ENCODE measurements around the gene URI1. TPM values are rescaled to one million over a fixed set of nuclear protein-coding genes. Genes with fewer than 3 reads are reported as not detected.

URI1 gene
- total and polyA plus RNA-seq, 2 experiments from 2014 or later = 16.2 to 58.1 TPM

- no peak overlapping the region for H3K4me2 ChIP-seq (ENCODE audit: unreplicated experiment)
- H3K27ac ChIP-seq = no peak overlapping the region
- in situ Hi-C loops (cut with MboI) = no loop called here
- 96 to 98% methylated on average over 3 of the region's 3 CpGs for WGBS, 2 experiments (ENCODE audit: low coverage in 1 of 2, low lambda C conversion rate in 2 of 2, missing lambda C conversion rate in 2 of 2)
- no peak for TF ChIP-seq EZH2 (IDR thresholded peaks at IDR 0.05; ENCODE audit: insufficient read depth, poor library complexity, severe bottlenecking)
- no peak for TF ChIP-seq EZH2phosphoT487 (IDR thresholded peaks at IDR 0.05; ENCODE audit: insufficient read depth, low read depth)
- H3K27me3 ChIP-seq (replicated peaks; ENCODE audit: insufficient read depth) = no peaks in the 10 kb centered on the region
- H2AFZ ChIP-seq = no peak overlapping the region
- H3K4me1 ChIP-seq (ENCODE audit: insufficient read depth) = peaks cover 18% of the 10 kb centered on the region
- H3K4me3 ChIP-seq = no peak overlapping the region
- H3K79me2 ChIP-seq (ENCODE audit: insufficient read depth) = peaks cover 100% of the 10 kb centered on the region
- H3K9me2 ChIP-seq (ENCODE audit: insufficient read depth) = no peaks in the 10 kb centered on the region
- H3F3A ChIP-seq (ENCODE audit: insufficient read depth) = peaks cover 16% of the 10 kb centered on the region
- no peaks in the 10 kb centered on the region for H3K36me3 ChIP-seq (ENCODE audit: low read depth)
- H3K9ac ChIP-seq = no peak overlapping the region
- H4K20me1 ChIP-seq (ENCODE audit: insufficient read depth) = peaks cover 19% of the 10 kb centered on the region; the same call in 1 of the 2 replicates
- no peak for DNase-seq
- no peaks in the 10 kb centered on the region for H3K9me3 ChIP-seq (ENCODE audit: low read depth)
These were observed 19.3 kb downstream of the URI1 start for GRCh38 chr19:29961311-29961710.

GRCh38 chr19:29962793-29963192, 20.8 kb downstream of the URI1 start:
- peaks cover 30% of the 10 kb centered on the region; the same call in 1 of the 2 replicates for H4K20me1 ChIP-seq (ENCODE audit: insufficient read depth)
- H3K4me1 ChIP-seq (ENCODE audit: insufficient read depth) = peaks cover 33% of the 10 kb centered on the region
- H3K4me3 ChIP-seq = no peak overlapping the region

GRCh38 chr19:29963576-29963975, 21.5 kb downstream of the URI1 start:
- H4K20me1 ChIP-seq (ENCODE audit: insufficient read depth) = peaks cover 32% of the 10 kb centered on the region; the same call in 1 of the 2 replicates
- no peak for DNase-seq
- no peak overlapping the region for H2AFZ ChIP-seq
- in situ Hi-C loops (cut with MboI) = no loop called here
- no peaks in the 10 kb centered on the region for H3K9me3 ChIP-seq (ENCODE audit: low read depth)
- H3K9me2 ChIP-seq (ENCODE audit: insufficient read depth) = no peaks in the 10 kb centered on the region
- WGBS, 2 experiments (ENCODE audit: low coverage in 1 of 2, low lambda C conversion rate in 2 of 2, missing lambda C conversion rate in 2 of 2) = 85 to 93% methylated on average over 4 of the region's 4 CpGs
- H3K4me1 ChIP-seq (ENCODE audit: insufficient read depth) = peaks cover 38% of the 10 kb centered on the region
- TF ChIP-seq EZH2 (IDR thresholded peaks at IDR 0.05; ENCODE audit: insufficient read depth, poor library complexity, severe bottlenecking) (no peak), EZH2phosphoT487 (IDR thresholded peaks at IDR 0.05; ENCODE audit: insufficient read depth, low read depth) (no peak)
- peaks cover 35% of the 10 kb centered on the region for H3F3A ChIP-seq (ENCODE audit: insufficient read depth)
- peaks cover 100% of the 10 kb centered on the region for H3K79me2 ChIP-seq (ENCODE audit: insufficient read depth)
- H3K4me3 ChIP-seq = no peak overlapping the region
- no peak overlapping the region for H3K27ac ChIP-seq
- H3K4me2 ChIP-seq (ENCODE audit: unreplicated experiment) = no peak overlapping the region
- H3K36me3 ChIP-seq (ENCODE audit: low read depth) = no peaks in the 10 kb centered on the region
- no peaks in the 10 kb centered on the region for H3K27me3 ChIP-seq (replicated peaks; ENCODE audit: insufficient read depth)
- no peak overlapping the region for H3K9ac ChIP-seq

More at GRCh38 chr19:29962793-29963192, 20.8 kb downstream of the URI1 start:
- Histone ChIP-seq H3K9ac (no peak overlapping the region), H3K27me3 (replicated peaks; ENCODE audit: insufficient read depth) (no peaks in the 10 kb centered on the region), H3K9me3 (ENCODE audit: low read depth) (no peaks in the 10 kb centered on the region), H3K4me2 (ENCODE audit: unreplicated experiment) (no peak overlapping the region), H2AFZ (no peak overlapping the region), H3F3A (ENCODE audit: insufficient read depth) (peaks cover 31% of the 10 kb centered on the region), H3K36me3 (ENCODE audit: low read depth) (no peaks in the 10 kb centered on the region), H3K27ac (no peak overlapping the region), H3K79me2 (ENCODE audit: insufficient read depth) (peaks cover 100% of the 10 kb centered on the region), H3K9me2 (ENCODE audit: insufficient read depth) (no peaks in the 10 kb centered on the region)
- in situ Hi-C loops (cut with MboI) = no loop called here
- TF ChIP-seq EZH2 (IDR thresholded peaks at IDR 0.05; ENCODE audit: insufficient read depth, poor library complexity, severe bottlenecking) (no peak), EZH2phosphoT487 (IDR thresholded peaks at IDR 0.05; ENCODE audit: insufficient read depth, low read depth) (no peak)
- DNase-seq = no peak
- WGBS, 2 experiments (ENCODE audit: low coverage in 1 of 2, low lambda C conversion rate in 2 of 2, missing lambda C conversion rate in 2 of 2) = 97 to 98% methylated on average over 2 of the region's 2 CpGs

GRCh38 chr19:29964171-29964570, 22.1 kb downstream of the URI1 start:
- Histone ChIP-seq H3K36me3 (ENCODE audit: low read depth) (no peaks in the 10 kb centered on the region), H3K27ac (no peak overlapping the region), H3K4me1 (ENCODE audit: insufficient read depth) (peaks cover 38% of the 10 kb centered on the region), H3K4me3 (no peak overlapping the region), H4K20me1 (ENCODE audit: insufficient read depth) (peaks cover 31% of the 10 kb centered on the region; the same call in 1 of the 2 replicates), H3K9me2 (ENCODE audit: insufficient read depth) (no peaks in the 10 kb centered on the region), H3K27me3 (replicated peaks; ENCODE audit: insufficient read depth) (no peaks in the 10 kb centered on the region), H3K4me2 (ENCODE audit: unreplicated experiment) (no peak overlapping the region), H3K9ac (no peak overlapping the region), H3K9me3 (ENCODE audit: low read depth) (no peaks in the 10 kb centered on the region), H2AFZ (no peak overlapping the region), H3K79me2 (ENCODE audit: insufficient read depth) (peaks cover 100% of the 10 kb centered on the region), H3F3A (ENCODE audit: insufficient read depth) (peaks cover 35% of the 10 kb centered on the region)
- TF ChIP-seq EZH2phosphoT487 (IDR thresholded peaks at IDR 0.05; ENCODE audit: insufficient read depth, low read depth) (no peak), EZH2 (IDR thresholded peaks at IDR 0.05; ENCODE audit: insufficient read depth, poor library complexity, severe bottlenecking) (no peak)
- 75 to 88% methylated on average over 5 of the region's 5 CpGs for WGBS, 2 experiments (ENCODE audit: low coverage in 1 of 2, low lambda C conversion rate in 2 of 2, missing lambda C conversion rate in 2 of 2)
- in situ Hi-C loops (cut with MboI) = no loop called here
- no peak for DNase-seq

All from GM23248 (cell line).